H1 (cell line): ENCODE results near the gene ZNF133. TPM values are rescaled to one million over a fixed set of nuclear protein-coding genes. Genes with fewer than 3 reads are reported as not detected.
A peak's percentile ranks its signal among the peaks of the same experiment; 100 is the strongest.

Source experiments
- CTCF ChIA-PET: fragments of 300-600 bp; sonication (Branson Sonifier 250); formaldehyde crosslinking; loops from one replicate; lab custom pipeline; 2021; ENCODE audit not compliant: partially characterized antibody; lab: Charles Lee
- POLR2A ChIA-PET: fragments of 300-600 bp; sonication (Branson Sonifier 250); formaldehyde crosslinking; loops from one replicate; lab custom pipeline; 2021; ENCODE audit warnings: inconsistent platforms; ENCODE audit not compliant: partially characterized antibody; lab: Charles Lee
- DNase-seq, 2 experiments: peaks; one replicate each; pipeline versions ENCODE4 v3.0.0 to v3.0.0-alpha.2; 2010 to 2022; ENCODE audit warnings: low spot score in 2 of 2, low read depth in 1 of 2, mixed read lengths in 1 of 2
- FAIRE-seq: peaks from 2 replicates; lab custom pipeline; 2011; peaks lifted over from hg19 to GRCh38; lab: Jason Lieb, UNC
- H2AFZ ChIP-seq: 2 replicates; pipeline ENCODE4 v1.8.1; 2012; ENCODE audit warnings: low read length, inconsistent platforms
- H2AK5ac ChIP-seq: 2 replicates; pipeline ENCODE4 v1.6.1; 2013; ENCODE audit warnings: low read depth, low read length
- H2BK120ac ChIP-seq: replicated peaks from 2 replicates; pipeline ENCODE3; 2013; ENCODE audit warnings: low read depth, low read length, inconsistent platforms
- H2BK12ac ChIP-seq: 2 replicates; pipeline ENCODE4 v1.6.1; 2013; ENCODE audit warnings: low read depth, low read length
- H2BK15ac ChIP-seq: 2 replicates; pipeline ENCODE4 v1.6.1; 2013; ENCODE audit warnings: low read length
- H2BK20ac ChIP-seq: 2 replicates; pipeline ENCODE4 v1.6.1; 2013; ENCODE audit warnings: low read length
- H2BK5ac ChIP-seq: 2 replicates; pipeline ENCODE4 v1.6.1; 2013; ENCODE audit warnings: low read depth, low read length
- H3K14ac ChIP-seq: 2 replicates; pipeline ENCODE4 v1.6.1; 2013; ENCODE audit warnings: inconsistent platforms; ENCODE audit not compliant: insufficient read length
- H3K18ac ChIP-seq: 2 replicates; pipeline ENCODE4 v1.6.1; 2013; ENCODE audit warnings: low read length; ENCODE audit errors: extremely low read depth
- H3K23ac ChIP-seq: 2 replicates; pipeline ENCODE4 v1.6.1; 2013; ENCODE audit warnings: inconsistent platforms; ENCODE audit not compliant: insufficient read length
- H3K23me2 ChIP-seq: 2 replicates; pipeline ENCODE4 v1.6.1; 2013; ENCODE audit warnings: low read depth, low read length
- H3K27ac ChIP-seq: 2 replicates; pipeline ENCODE4 v1.6.1; 2011; ENCODE audit warnings: low read depth, low read length, inconsistent platforms
- H3K27me3 ChIP-seq, 4 experiments: replicated peaks in 1 of 4; 1 replicate in 1 of 4; 2 replicates in 3 of 4; pipeline versions ENCODE4 v1.6.1 to v1.8.1; 2011 to 2013; ENCODE audit warnings: low read length in 3 of 4, mild to moderate bottlenecking in 3 of 4, inconsistent platforms in 2 of 4, mixed read lengths in 2 of 4, moderate library complexity in 1 of 4; ENCODE audit not compliant: control insufficient read depth in 3 of 4, insufficient read depth in 3 of 4; ENCODE audit errors: extremely low read depth in 1 of 4
- H3K36me3 ChIP-seq, 4 experiments: 2 replicates each; pipeline versions ENCODE4 v1.6.1 to v1.8.1; 2011 to 2013; ENCODE audit warnings: mild to moderate bottlenecking in 4 of 4, low read length in 3 of 4, moderate library complexity in 2 of 4, control low read depth in 1 of 4, inconsistent platforms in 1 of 4; ENCODE audit not compliant: insufficient read depth in 4 of 4, control insufficient read depth in 2 of 4
- H3K4ac ChIP-seq: replicated peaks from 2 replicates; pipeline ENCODE3; 2013; ENCODE audit warnings: low read length, low read depth, mixed read lengths, inconsistent platforms; ENCODE audit not compliant: insufficient read length
- H3K4me1 ChIP-seq, 4 experiments: replicated peaks in 1 of 4; 1 replicate in 1 of 4; 2 replicates in 3 of 4; pipeline versions ENCODE4 v1.6.1 to v1.8.1; 2011 to 2013; ENCODE audit warnings: low read length in 3 of 4, inconsistent platforms in 2 of 4, mixed read lengths in 1 of 4; ENCODE audit not compliant: insufficient read depth in 4 of 4, control insufficient read depth in 3 of 4
- H3K4me2 ChIP-seq, 2 experiments: 2 replicates each; pipeline versions ENCODE4 v1.6.1 to v1.8.1; 2011 to 2013; ENCODE audit warnings: low read depth in 2 of 2, low read length in 2 of 2, control low read depth in 1 of 2, inconsistent platforms in 1 of 2, mild to moderate bottlenecking in 1 of 2; ENCODE audit not compliant: insufficient read depth in 1 of 2
- H3K4me3 ChIP-seq, 4 experiments: fragments of 200-600, 300-600 bp in 1 of 4; sonication (generic), shearing (Covaris generic), sonication (Bioruptor Twin) in 1 of 4; 2 replicates each; pipeline versions ENCODE4 v1.5.1 to v1.8.1; 2011 to 2016; ENCODE audit warnings: low read length in 4 of 4, low read depth in 3 of 4, control low read depth in 2 of 4, inconsistent platforms in 2 of 4, mild to moderate bottlenecking in 2 of 4, mixed read lengths in 1 of 4, moderate library complexity in 1 of 4; ENCODE audit not compliant: insufficient read depth in 2 of 4; ENCODE audit errors: extremely low read depth in 1 of 4
- H3K56ac ChIP-seq: replicated peaks from 2 replicates; pipeline ENCODE3; 2013; ENCODE audit warnings: low read depth, mild to moderate bottlenecking, mixed read lengths, low read length, inconsistent platforms; ENCODE audit not compliant: insufficient read length
- H3K79me1 ChIP-seq: 2 replicates; pipeline ENCODE4 v1.6.1; 2013; ENCODE audit warnings: low read depth, low read length, control low read depth
- H3K79me2 ChIP-seq, 2 experiments: 2 replicates each; pipeline versions ENCODE4 v1.6.1 to v1.8.1; 2012 to 2013; ENCODE audit warnings: low read length in 2 of 2, mild to moderate bottlenecking in 2 of 2, inconsistent platforms in 1 of 2; ENCODE audit not compliant: insufficient read depth in 2 of 2, control insufficient read depth in 1 of 2
- H3K9ac ChIP-seq, 4 experiments: replicated peaks in 1 of 4; 1 replicate in 1 of 4; 2 replicates in 3 of 4; pipeline versions ENCODE4 v1.6.1 to v1.8.1; 2011 to 2013; ENCODE audit warnings: low read depth in 3 of 4, low read length in 3 of 4, control low read depth in 2 of 4, mild to moderate bottlenecking in 2 of 4, moderate library complexity in 2 of 4, inconsistent platforms in 1 of 4; ENCODE audit errors: extremely low read depth in 1 of 4
- H3K9me3 ChIP-seq, 2 experiments: 2 replicates each; pipeline versions ENCODE4 v1.6.1 to v1.8.1; 2012 to 2013; ENCODE audit warnings: mild to moderate bottlenecking in 2 of 2, moderate library complexity in 2 of 2, control low read depth in 1 of 2, inconsistent platforms in 1 of 2, low read depth in 1 of 2, low read length in 1 of 2, mixed read lengths in 1 of 2; ENCODE audit not compliant: insufficient read depth in 2 of 2
- H4K20me1 ChIP-seq, 2 experiments: replicated peaks in 1 of 2; 2 replicates each; pipeline versions ENCODE3 to v1.8.1; 2011 to 2013; ENCODE audit warnings: inconsistent platforms in 2 of 2, low read length in 2 of 2, mild to moderate bottlenecking in 1 of 2; ENCODE audit not compliant: insufficient read depth in 2 of 2, control insufficient read depth in 1 of 2
- H4K5ac ChIP-seq: 2 replicates; pipeline ENCODE4 v1.6.1; 2013; ENCODE audit warnings: low read length, low read depth, mixed read lengths, inconsistent platforms; ENCODE audit not compliant: insufficient read length
- H4K8ac ChIP-seq: 2 replicates; pipeline ENCODE4 v1.8.0; 2013; ENCODE audit warnings: mild to moderate bottlenecking, moderate library complexity, low read length, inconsistent platforms; ENCODE audit not compliant: insufficient read depth; ENCODE audit errors: extremely low read depth
- H4K91ac ChIP-seq: replicated peaks from 2 replicates; pipeline ENCODE3; 2013; ENCODE audit warnings: low read length, mixed read lengths, inconsistent platforms; ENCODE audit not compliant: insufficient read length
- ATF3 ChIP-seq: IDR thresholded peaks from 2 replicates; pipeline ENCODE4 v1.6.1; 2011; ENCODE audit warnings: low read depth, mild to moderate bottlenecking, low read length; ENCODE audit not compliant: insufficient read depth
- KDM1A ChIP-seq: fragments of 200-600, 300-600 bp; sonication (generic); IDR thresholded peaks from 2 replicates; pipeline ENCODE4 v1.7.1; 2016; ENCODE audit warnings: mild to moderate bottlenecking, low read length, borderline replicate concordance
- PHF8 ChIP-seq: fragments of 200-600 bp; sonication (generic); conservative IDR thresholded peaks from 2 replicates; pipeline ENCODE4 v1.7.1; 2012; ENCODE audit warnings: low read depth, mild to moderate bottlenecking, inconsistent platforms, low read length, moderate library complexity
- RAD21 ChIP-seq, 2 experiments: IDR thresholded peaks in 1 of 2; conservative IDR thresholded peaks in 1 of 2; 2 replicates each; pipeline ENCODE4 v1.6.1; 2011; ENCODE audit warnings: low read depth in 2 of 2, low read length in 2 of 2, improper control_type of control experiment in 1 of 2, inconsistent platforms in 1 of 2, mild to moderate bottlenecking in 1 of 2, moderate library complexity in 1 of 2
- SP1 ChIP-seq: IDR thresholded peaks from 2 replicates; pipeline ENCODE4 v1.6.1; 2011; ENCODE audit warnings: low read depth, low read length
- WGBS, 2 experiments: shearing (Covaris generic) in 1 of 2; methylation state at CpG; one replicate each; pipeline versions ENCODE4 v1.1.6 to v1.1.7; 2013 to 2015; ENCODE audit warnings: low lambda C conversion rate in 2 of 2, mixed read lengths in 2 of 2, inconsistent platforms in 1 of 2, low coverage in 1 of 2, missing lambda C conversion rate in 1 of 2; ENCODE audit not compliant: insufficient replicate concordance in 2 of 2, insufficient coverage in 1 of 2, insufficient read length in 1 of 2; ENCODE audit errors: extremely low coverage in 1 of 2, missing lambda C conversion rate in 1 of 2; 5-methylcytosine and 5-hydroxymethylcytosine counted together
- long read RNA-seq, 2 experiments: library from RNA in 1 of 2; library from capped mRNA in 1 of 2; stranded (forward); transcript quantifications; one replicate each; pipeline ENCODE4 v2.0.0, GENCODE V29; 2021; ENCODE audit warnings: inconsistent platforms in 1 of 2
- polyA minus RNA-seq, 3 experiments: library from RNA; depleted of rRNA, polyadenylated mRNA; stranded (reverse); fragments of >200 nt; gene quantifications; 1 replicate in 2 of 3; 2 replicates in 1 of 3; pipeline ENCODE4 v1.2.3, GENCODE V29; 2011
- polyA plus RNA-seq, 7 experiments: library from polyadenylated mRNA; depleted of rRNA in 3 of 7; stranded (reverse) in 5 of 7; unstranded in 2 of 7; fragments of >200 nt in 5 of 7; fragments of 200-250 nt in 2 of 7; gene quantifications; 1 replicate in 5 of 7; 2 replicates in 1 of 7; 4 replicates in 1 of 7; pipeline versions ENCODE4 v1.2.1 to v1.2.3, GENCODE V29; 2011 to 2013; ENCODE audit warnings: missing spikeins in 2 of 7, mixed read lengths in 2 of 7
- total RNA-seq: library from RNA; stranded (reverse); fragmentation: NEBNext Ultra II Directional; extraction: Animal tissue kit (Norgen Biotek cat#: 25700); gene quantifications from 2 replicates; pipeline ENCODE4 v1.2.1, GENCODE V29; 2021

The ZNF133 gene
- total RNA-seq, result 12.1 and 14.3 TPM in 2 replicates
- 13.2 and 15.8 TPM in 2 replicates for polyA plus RNA-seq (2011; rRNA removed)
- 18.4 TPM for polyA plus RNA-seq (2011; cell fraction: cytosol; rRNA removed)
- 52.3 TPM for polyA plus RNA-seq (2011; cell fraction: nucleus; rRNA removed)
- 13.1 to 17.7 TPM (median 16.2 TPM) in 4 replicates for polyA plus RNA-seq (2012, experiment 1 of 2)
- polyA plus RNA-seq (2012, experiment 2 of 2), result 4.8 TPM
- polyA plus RNA-seq (2013, experiment 1 of 2), result 6.6 TPM
- polyA plus RNA-seq (2013, experiment 2 of 2), result 6.6 TPM
- 27.0 and 28.4 TPM in 2 replicates for polyA minus RNA-seq (2011; rRNA and poly(A)+ RNA removed)
- 9.2 TPM for polyA minus RNA-seq (2011; cell fraction: cytosol; rRNA and poly(A)+ RNA removed)
- polyA minus RNA-seq (2011; cell fraction: nucleus; rRNA and poly(A)+ RNA removed), result 17.6 TPM
- long read RNA-seq, experiment 1, partial matches to known transcripts, result 3 of 5 reads
- long read RNA-seq, experiment 1, other reads (novel, unspliced or antisense), result 1 of 5 reads
- long read RNA-seq, experiment 2, partial matches to known transcripts, result 0 of 8 reads
- long read RNA-seq, experiment 2, other reads (novel, unspliced or antisense), result 7 of 8 reads

- peaks cover 7% of the 10 kb centered on the region; the same call in 1 of the 2 replicates for H3K79me1 ChIP-seq
- H2BK20ac ChIP-seq, result no peak within 1 kb of the TSS
- H3K56ac ChIP-seq, result peak within 1 kb of the TSS; percentile 90
- peaks cover 0 to 3% (median 0%) of the 10 kb centered on the region in 4 experiments; a peak in 2 of 8 replicates for H3K36me3 ChIP-seq
- H2AFZ ChIP-seq, result peak within 1 kb of the TSS; percentile 98
- H3K9me3 ChIP-seq, result peaks cover 0 to 6% of the 10 kb centered on the region in 2 experiments; a peak in 3 of 4 replicates
- H3K27ac ChIP-seq, result peak within 1 kb of the TSS; percentile 87
- CTCF ChIA-PET, result interaction anchor here (0.8 to 1.5 kb wide), 4 partner anchors 12 to 93 kb away, joined by 3 to 4 read pairs (median 3); no protein-coding TSS in a partner anchor
- peak within 1 kb of the TSS; percentile 85 for H2BK120ac ChIP-seq
- peak within 1 kb of the TSS; percentile 76 for H4K91ac ChIP-seq
- no peak within 1 kb of the TSS for H3K4ac ChIP-seq
- peak within 1 kb of the TSS; percentile 61 for H2BK12ac ChIP-seq
- peak within 1 kb of the TSS; percentile 99 for H3K18ac ChIP-seq
- H2BK5ac ChIP-seq, result peak within 1 kb of the TSS; percentile 98
- peaks cover 0 to 6% (median 2%) of the 10 kb centered on the region in 4 experiments; a peak in 1 of 7 replicates for H3K4me1 ChIP-seq
- H3K9ac ChIP-seq, result peak within 1 kb of the TSS; percentile 53 to 94 (median 76)
- DNase-seq, result peak; percentile 85 to 99
- H3K4me3 ChIP-seq, result peak within 1 kb of the TSS; percentile 84 to 93 (median 92)
- no peak within 1 kb of the TSS for H3K23ac ChIP-seq
- H4K20me1 ChIP-seq, result no peaks in the 10 kb centered on the region
- no peak within 1 kb of the TSS for H2AK5ac ChIP-seq
- H4K8ac ChIP-seq, result peak within 1 kb of the TSS; percentile 91; the same call in 1 of the 2 replicates
- H2BK15ac ChIP-seq, result 0 out of 2 replicates have a peak within 1 kb of the TSS, but pooled peaks have one; percentile 93
- peaks cover 12% of the 10 kb centered on the region for H3K23me2 ChIP-seq
- POLR2A ChIA-PET, result interaction anchor here (0.6 to 2.3 kb wide), 30 partner anchors 9 to 319 kb away, joined by 3 to 10 read pairs (median 4); partner anchors contain the start of genes DZANK1, KAT14, PET117 and POLR3F
- peaks cover 0 to 18% of the 10 kb centered on the region in 2 experiments; a peak in 1 of 4 replicates for H3K79me2 ChIP-seq
- H3K14ac ChIP-seq, result no peak within 1 kb of the TSS
- H3K4me2 ChIP-seq, result peak within 1 kb of the TSS; percentile 89 to 94
- H4K5ac ChIP-seq, result peak within 1 kb of the TSS; percentile 92
- H3K27me3 ChIP-seq, result no peaks in the 10 kb centered on the region
- WGBS, 2 experiments, result 2% methylated on average over 62 of the region's 63 CpGs; no CpG with 5 or more reads in 1 of the 2 experiments
- peak; percentile 68 for FAIRE-seq
- TF ChIP-seq KDM1A (no peak), SP1 (peak; percentile 86), PHF8 (peak; percentile 67), RAD21 (IDR thresholded peaks at IDR 0.05 in 1 of 2, conservative IDR thresholded peaks at IDR 0.05 in 1 of 2; ENCODE audit: low read depth in 2 of 2, low read length in 2 of 2) (peak; percentile 11 to 14; a peak in 1 of 4 replicates), ATF3 (peak; percentile 92)
These were observed at the start of gene ZNF133 for GRCh38 chr20:18287915-18288748. TSS of gene ZNF133 (plus strand) at chr20:18288527. CDS start at chr20:18305687, 17,160 bp downstream.
